PC-3 (cell line): ENCODE data around the gene GCDH. TPM values are rescaled to one million over a fixed set of nuclear protein-coding genes. Genes with fewer than 3 reads are reported as not detected.
A peak's percentile ranks its signal among the peaks of the same experiment; 100 is the strongest.

Experiments used
- ATAC-seq: fragments of 200-7000 bp; cut with Tn5 transposase; 2 replicates; pipeline ENCODE4 v1.9.1; 2020; ENCODE audit warnings: mild to moderate bottlenecking, moderate library complexity
- BruUV-seq: library from RNA; stranded (reverse); fragments of 400-500 nt; replicated peaks from 2 replicates; lab custom pipeline; 2021; lab: Mats Ljungman, UMichigan
- CTCF ChIA-PET: fragments of 300-600 bp; sonication (Branson Sonifier 250); formaldehyde crosslinking; loops from one replicate; lab custom pipeline; 2022; ENCODE audit warnings: antibody characterized with exemption; lab: Charles Lee
- POLR2A ChIA-PET: fragments of 300-600 bp; sonication (Branson Sonifier 250); formaldehyde crosslinking; loops from one replicate; lab custom pipeline; 2022; ENCODE audit warnings: antibody characterized with exemption; ENCODE audit not compliant: unreplicated experiment; lab: Charles Lee
- DNase-seq: peaks from one replicate; pipeline ENCODE4 v3.0.0-alpha.2; 2015
- H2AFZ ChIP-seq: fragments of 300-600 bp; sonication (generic); 2 replicates; pipeline ENCODE4 v1.6.0; 2016; ENCODE audit warnings: antibody characterized with exemption, low read length
- H3F3A ChIP-seq: fragments of 300-600 bp; sonication (generic); one replicate; pipeline ENCODE4 v1.6.0; 2017; ENCODE audit warnings: antibody characterized with exemption, low read length, control low read depth, mild to moderate bottlenecking; ENCODE audit not compliant: unreplicated experiment
- H3K27ac ChIP-seq: fragments of 300-600 bp; sonication (generic); 2 replicates; pipeline ENCODE4 v1.5.1; 2016; ENCODE audit warnings: mild to moderate bottlenecking, low read length
- H3K27me3 ChIP-seq: fragments of 300-600 bp; sonication (generic); 2 replicates; pipeline ENCODE4 v1.6.1; 2016; ENCODE audit warnings: low read length, mixed read lengths
- H3K36me3 ChIP-seq: fragments of 300-600 bp; sonication (generic); 2 replicates; pipeline ENCODE4 v1.6.1; 2016; ENCODE audit warnings: low read depth, mixed run types, low read length, mixed read lengths
- H3K4me1 ChIP-seq: fragments of 300-600 bp; sonication (generic); 2 replicates; pipeline ENCODE4 v1.5.1; 2016; ENCODE audit warnings: low read length; ENCODE audit not compliant: insufficient read depth
- H3K4me2 ChIP-seq: fragments of 300-600 bp; sonication (generic); 2 replicates; pipeline ENCODE4 v1.6.0; 2016; ENCODE audit warnings: low read length
- H3K4me3 ChIP-seq: fragments of 300-600 bp; sonication (generic); 2 replicates; pipeline ENCODE4 v1.5.1; 2016; ENCODE audit warnings: mild to moderate bottlenecking, low read length, mixed read lengths
- H3K79me2 ChIP-seq: fragments of 300-600 bp; sonication (generic); 2 replicates; pipeline ENCODE4 v1.6.1; 2017; ENCODE audit warnings: low read length, mixed read lengths
- H3K9ac ChIP-seq: fragments of 300-600 bp; sonication (generic); 2 replicates; pipeline ENCODE4 v1.6.0; 2016; ENCODE audit warnings: mild to moderate bottlenecking, low read length
- H3K9me2 ChIP-seq: fragments of 300-600 bp; sonication (generic); replicated peaks from 2 replicates; pipeline ENCODE4 v1.6.1; 2016; ENCODE audit warnings: mixed run types, low read length, mixed read lengths
- H3K9me3 ChIP-seq: fragments of 300-600 bp; sonication (generic); 2 replicates; pipeline ENCODE4 v1.6.1; 2016; ENCODE audit warnings: low read length, mixed read lengths
- H4K20me1 ChIP-seq: fragments of 300-600 bp; sonication (generic); 2 replicates; pipeline ENCODE4 v1.6.1; 2016; ENCODE audit warnings: low read length, mixed read lengths
- EZH2 ChIP-seq: fragments of 300-600 bp; sonication (generic); IDR thresholded peaks from one replicate; pipeline ENCODE4 v1.6.1; 2017; ENCODE audit warnings: antibody characterized with exemption, mild to moderate bottlenecking, low read length; ENCODE audit not compliant: unreplicated experiment
- EZH2phosphoT487 ChIP-seq: fragments of 300-600 bp; sonication (generic); IDR thresholded peaks from 2 replicates; pipeline ENCODE4 v1.6.1; 2018; ENCODE audit warnings: mild to moderate bottlenecking, antibody characterized with exemption, low read length, borderline replicate concordance
- intact Hi-C: fragments of 100-400 bp; cut with micrococcal nuclease; formaldehyde crosslinking; loops from 2 replicates; pipeline ENCODE4 v1.9.0; 2023
- total RNA-seq: library from RNA; depleted of rRNA; stranded (reverse); fragments of >200 nt; gene quantifications from 2 replicates; pipeline ENCODE4 v1.2.3, GENCODE V29; 2014
- TF ChIP-seq, protein P1 (sequence below): fragments of 300-600 bp; sonication (generic); conservative IDR thresholded peaks from 2 replicates; pipeline ENCODE4 v1.5.1; 2017; ENCODE audit warnings: antibody characterized with exemption, low read depth, mild to moderate bottlenecking, low read length

GCDH gene
- total RNA-seq, 1 experiment from 2014 or later, result 37.4 TPM

DNA sequence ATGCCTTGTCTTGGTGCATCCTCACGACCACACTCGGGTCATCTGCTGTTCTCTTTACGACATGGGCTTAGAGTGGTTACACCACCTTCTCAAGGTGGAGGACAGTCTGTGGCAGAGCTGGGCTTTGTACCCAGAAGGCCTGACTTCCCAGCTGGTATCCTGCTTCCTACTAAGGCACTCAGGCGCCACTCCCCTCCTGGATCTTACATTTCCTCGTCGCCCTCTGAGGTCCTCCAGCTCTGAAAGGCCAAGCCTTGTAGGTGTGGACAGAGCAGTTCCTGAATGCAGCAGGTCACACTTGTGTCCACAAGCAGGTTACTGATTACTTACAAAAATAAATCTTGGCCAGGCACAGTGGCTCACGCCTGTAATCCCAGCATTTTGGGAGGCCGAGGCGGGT, 16.2 kb downstream of the GCDH start:
- ATAC-seq (no peak), DNase-seq (no peak)
- Histone ChIP-seq H3K79me2 (no peaks in the 10 kb centered on the region), H3K27me3 (no peaks in the 10 kb centered on the region), H3K4me3 (no peak overlapping the region), H3K27ac (no peak overlapping the region), H3K4me1 (peaks cover under 1% of the 10 kb centered on the region; the same call in 1 of the 2 replicates), H3K36me3 (no peaks in the 10 kb centered on the region), H3K9ac (no peak overlapping the region), H4K20me1 (no peaks in the 10 kb centered on the region), H3F3A (no peaks in the 10 kb centered on the region), H3K9me2 (no peaks in the 10 kb centered on the region), H2AFZ (no peak overlapping the region), H3K4me2 (no peak overlapping the region), H3K9me3 (no peaks in the 10 kb centered on the region)
- TF ChIP-seq, protein P1, sequence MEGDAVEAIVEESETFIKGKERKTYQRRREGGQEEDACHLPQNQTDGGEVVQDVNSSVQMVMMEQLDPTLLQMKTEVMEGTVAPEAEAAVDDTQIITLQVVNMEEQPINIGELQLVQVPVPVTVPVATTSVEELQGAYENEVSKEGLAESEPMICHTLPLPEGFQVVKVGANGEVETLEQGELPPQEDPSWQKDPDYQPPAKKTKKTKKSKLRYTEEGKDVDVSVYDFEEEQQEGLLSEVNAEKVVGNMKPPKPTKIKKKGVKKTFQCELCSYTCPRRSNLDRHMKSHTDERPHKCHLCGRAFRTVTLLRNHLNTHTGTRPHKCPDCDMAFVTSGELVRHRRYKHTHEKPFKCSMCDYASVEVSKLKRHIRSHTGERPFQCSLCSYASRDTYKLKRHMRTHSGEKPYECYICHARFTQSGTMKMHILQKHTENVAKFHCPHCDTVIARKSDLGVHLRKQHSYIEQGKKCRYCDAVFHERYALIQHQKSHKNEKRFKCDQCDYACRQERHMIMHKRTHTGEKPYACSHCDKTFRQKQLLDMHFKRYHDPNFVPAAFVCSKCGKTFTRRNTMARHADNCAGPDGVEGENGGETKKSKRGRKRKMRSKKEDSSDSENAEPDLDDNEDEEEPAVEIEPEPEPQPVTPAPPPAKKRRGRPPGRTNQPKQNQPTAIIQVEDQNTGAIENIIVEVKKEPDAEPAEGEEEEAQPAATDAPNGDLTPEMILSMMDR, result no peak
- TF ChIP-seq EZH2 (no peak), EZH2phosphoT487 (no peak)
- POLR2A ChIA-PET, result interaction anchor here (0.5 kb wide), 1 partner anchor 12 kb away, joined by 4 read pairs; no protein-coding TSS in a partner anchor
- CTCF ChIA-PET, result no interaction called here
- no TSS peak for BruUV-seq
- intact Hi-C loops, result no loop called here

DNA sequence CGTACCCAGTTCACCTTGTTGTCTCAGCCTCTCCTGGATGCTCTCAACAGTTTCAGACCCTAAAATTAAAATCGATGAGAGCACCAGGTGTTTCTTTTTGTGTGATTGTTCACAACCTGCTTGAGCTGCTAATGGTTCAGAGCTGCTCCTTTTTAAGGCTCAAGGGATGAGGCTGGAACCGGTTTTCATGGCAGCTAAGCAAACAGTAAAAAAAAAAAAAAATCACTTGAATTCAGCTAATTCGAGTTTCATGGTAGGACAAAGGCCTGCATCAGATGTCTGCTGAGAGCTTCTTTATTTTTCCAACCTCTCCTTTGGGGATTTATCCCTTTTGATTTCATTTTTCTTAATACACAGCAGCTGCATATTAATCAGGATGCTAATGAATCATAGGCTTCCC, 21.6 kb downstream of the GCDH start:
- ChIA-PET POLR2A (no interaction called here), CTCF (no interaction called here)
- no peaks in the 10 kb centered on the region for H4K20me1 ChIP-seq
- TF ChIP-seq EZH2phosphoT487 (no peak), EZH2 (no peak)
- TF ChIP-seq, protein P1, result no peak
- intact Hi-C loops, result no loop called here
- no peaks in the 10 kb centered on the region for H3K9me2 ChIP-seq
- no peaks in the 10 kb centered on the region for H3K79me2 ChIP-seq
- ATAC-seq (peak; percentile 12; the same call in 1 of the 2 replicates), DNase-seq (no peak)
- H3K27me3 ChIP-seq, result no peaks in the 10 kb centered on the region
- H3K4me3 ChIP-seq, result peak overlapping the region; percentile 29; the same call in 1 of the 2 replicates
- H3K9me3 ChIP-seq, result no peaks in the 10 kb centered on the region
- H3K36me3 ChIP-seq, result no peaks in the 10 kb centered on the region
- peak overlapping the region; percentile 66 for H2AFZ ChIP-seq
- BruUV-seq, result no TSS peak
- H3K4me1 ChIP-seq, result peaks cover 14% of the 10 kb centered on the region
- H3K27ac ChIP-seq, result no peak overlapping the region
- no peak overlapping the region for H3K9ac ChIP-seq
- peaks cover 4% of the 10 kb centered on the region for H3F3A ChIP-seq
- peak overlapping the region; percentile 64 for H3K4me2 ChIP-seq

DNA sequence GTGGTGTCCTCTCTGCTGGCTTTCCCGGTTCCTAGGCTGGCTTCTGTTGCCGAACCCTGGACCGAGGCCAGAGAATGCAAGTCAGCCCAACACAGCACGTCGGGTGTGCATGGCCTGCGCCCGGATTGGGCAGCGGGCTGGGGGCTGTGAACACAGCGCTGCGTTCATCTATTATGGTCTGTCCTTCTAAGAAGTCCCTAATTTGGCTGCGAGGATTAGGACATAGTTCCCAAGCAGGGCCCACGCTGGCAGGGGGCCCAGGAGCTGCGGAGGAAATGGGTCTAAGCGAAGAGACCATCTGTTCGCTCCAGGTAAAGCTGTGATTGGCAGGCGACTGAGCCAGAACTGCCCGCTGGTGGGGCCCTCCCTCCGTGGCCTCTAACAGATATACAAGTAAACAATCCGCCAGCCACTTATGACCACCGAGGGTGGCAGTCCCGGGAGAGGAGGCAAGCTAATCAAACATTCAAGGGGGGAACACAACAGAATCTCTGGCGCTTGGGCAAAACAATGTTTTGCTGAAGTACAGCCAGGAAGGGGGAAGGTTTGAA, 22.1 kb downstream of the GCDH start:
- BruUV-seq, result no TSS peak
- POLR2A ChIA-PET, result no interaction called here
- TF ChIP-seq, protein P1, result no peak
- TF ChIP-seq EZH2 (no peak), EZH2phosphoT487 (no peak)
- peak; percentile 70 for ATAC-seq
- Histone ChIP-seq H2AFZ (peak overlapping the region; percentile 66), H3K27me3 (no peaks in the 10 kb centered on the region), H3K27ac (no peak overlapping the region), H4K20me1 (no peaks in the 10 kb centered on the region), H3F3A (peaks cover 4% of the 10 kb centered on the region), H3K9me3 (no peaks in the 10 kb centered on the region), H3K4me3 (peak overlapping the region; percentile 29; the same call in 1 of the 2 replicates), H3K9me2 (no peaks in the 10 kb centered on the region), H3K4me2 (peak overlapping the region; percentile 64), H3K9ac (no peak overlapping the region), H3K4me1 (peaks cover 14% of the 10 kb centered on the region), H3K79me2 (no peaks in the 10 kb centered on the region), H3K36me3 (no peaks in the 10 kb centered on the region)
- CTCF ChIA-PET, result no interaction called here
- intact Hi-C loops, result no loop called here
- DNase-seq, result peak; percentile 44
